Astrocyte of the hippocampus (primary cell): ENCODE measurements around the gene NOP53.

Experiments used
- DNase-seq: peaks from one replicate; pipeline ENCODE4 v3.0.0; 2011; ENCODE audit warnings: low read depth, low spot score

Gene NOP53

DNA sequence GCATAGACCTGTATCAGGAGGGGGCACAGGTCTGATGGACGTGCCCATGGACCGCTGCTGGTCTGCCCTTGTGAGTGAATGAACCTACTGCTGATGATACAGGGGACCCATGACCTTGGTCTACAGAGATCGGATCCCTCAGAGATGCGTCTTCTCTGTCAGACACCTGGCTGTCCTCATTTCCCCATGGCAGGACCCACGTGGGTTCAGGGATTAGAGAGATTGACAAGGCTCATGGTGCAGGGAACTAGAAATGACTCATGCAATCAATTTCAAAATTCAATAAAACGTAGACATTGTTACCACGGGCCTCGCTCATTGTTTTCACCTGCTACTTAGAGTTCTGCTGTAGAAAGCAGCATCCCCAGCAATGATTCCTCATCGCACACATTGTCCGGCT is 60.0 kb downstream of the NOP53 start:
- no peak for DNase-seq

DNA sequence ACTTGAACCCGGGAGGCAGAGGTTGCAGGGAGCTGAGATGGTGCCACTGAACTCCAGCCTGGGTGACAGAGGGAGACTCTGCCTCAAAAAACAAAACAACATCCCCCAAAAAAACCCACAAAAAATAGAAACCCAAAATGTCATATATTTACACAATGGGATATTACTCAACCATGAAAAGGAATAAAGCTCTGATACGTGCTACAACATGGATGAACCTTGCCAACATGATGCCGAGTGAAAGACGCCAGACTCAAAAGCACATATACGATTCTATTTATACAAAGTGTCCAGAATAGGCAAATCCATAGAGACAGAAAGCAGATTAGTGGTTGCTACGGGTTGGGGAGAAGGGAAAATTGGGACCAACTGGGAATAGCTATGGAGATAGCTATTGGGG is 61.1 kb downstream of the NOP53 start:
- no peak for DNase-seq
